Calu3 (cell line): Measurements from ENCODE around the gene RAPGEF6. TPM values are rescaled to one million over a fixed set of nuclear protein-coding genes. Genes with fewer than 3 reads are reported as not detected.

Experiments used
- BruUV-seq: library from RNA; stranded (reverse); fragments of 400-500 nt; replicated peaks from 2 replicates; lab custom pipeline; 2021; lab: Mats Ljungman, UMichigan
- CTCF ChIA-PET: fragments of 300-600 bp; sonication (Branson Sonifier 250); formaldehyde crosslinking; loops from one replicate; lab custom pipeline; 2022; ENCODE audit warnings: antibody characterized with exemption; lab: Charles Lee
- DNase-seq: peaks from one replicate; pipeline ENCODE4 v3.0.0; 2022
- H3K27ac Mint-ChIP-seq: one replicate; pipeline ENCODE4 v1.8.0; 2022; ENCODE audit warnings: mixed read lengths; ENCODE audit not compliant: unreplicated experiment
- H3K27me3 Mint-ChIP-seq: one replicate; pipeline ENCODE4 v1.8.0; 2022; ENCODE audit warnings: mixed read lengths; ENCODE audit not compliant: unreplicated experiment
- H3K36me3 Mint-ChIP-seq: one replicate; pipeline ENCODE4 v1.8.0; 2022; ENCODE audit warnings: mild to moderate bottlenecking, moderate library complexity, mixed read lengths; ENCODE audit not compliant: insufficient read depth, unreplicated experiment
- H3K4me1 Mint-ChIP-seq: one replicate; pipeline ENCODE4 v1.8.0; 2022; ENCODE audit warnings: mild to moderate bottlenecking, low read depth, mixed read lengths; ENCODE audit not compliant: unreplicated experiment
- H3K4me3 Mint-ChIP-seq: one replicate; pipeline ENCODE4 v1.8.0; 2022; ENCODE audit warnings: mild to moderate bottlenecking, low read depth, moderate library complexity, mixed read lengths; ENCODE audit not compliant: unreplicated experiment
- H3K9me3 Mint-ChIP-seq: one replicate; pipeline ENCODE4 v1.8.0; 2022; ENCODE audit warnings: low read depth, mixed read lengths; ENCODE audit not compliant: unreplicated experiment
- intact Hi-C: fragments of 100-400 bp; cut with micrococcal nuclease; formaldehyde crosslinking; loops from one replicate; pipeline ENCODE4 v1.10.0; 2022; ENCODE audit not compliant: unreplicated experiment
- total RNA-seq: library from RNA; stranded (reverse); gene quantifications from 2 replicates; pipeline ENCODE4 v1.2.3, GENCODE V29; 2022
- TF ChIP-seq, protein P1 (sequence below): fragments of 200-600 bp; IDR thresholded peaks from one replicate; pipeline ENCODE4 v1.8.0; 2022; ENCODE audit warnings: antibody characterized with exemption; ENCODE audit not compliant: unreplicated experiment

The RAPGEF6 gene
- total RNA-seq, 1 experiment from 2014 or later: 27.3 TPM

DNA sequence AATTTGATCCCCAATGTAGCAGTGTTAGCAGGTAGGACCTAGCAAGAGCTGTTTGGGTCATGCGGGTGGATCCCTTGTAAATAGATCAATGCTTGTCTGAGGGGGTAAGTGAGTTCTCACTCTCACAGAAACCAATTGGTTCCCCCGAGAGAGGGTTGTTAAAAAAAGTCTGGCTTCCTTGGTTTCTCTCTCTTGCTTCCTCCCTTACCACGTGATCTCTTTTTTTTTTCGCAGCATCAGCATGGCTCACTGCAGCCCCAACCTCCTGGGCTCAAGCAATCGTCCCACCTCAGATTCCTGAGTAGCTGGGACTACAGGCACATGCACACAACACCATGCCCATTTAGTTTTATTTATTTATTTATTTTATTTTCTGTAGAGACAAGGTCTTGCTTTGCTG is 26.4 kb downstream of the RAPGEF6 start:
- CTCF ChIA-PET: no interaction called here
- H3K4me3 Mint-ChIP-seq: no peak overlapping the region
- no peak overlapping the region for H3K27ac Mint-ChIP-seq
- no peak for DNase-seq
- peaks cover under 1% of the 10 kb centered on the region for H3K36me3 Mint-ChIP-seq
- H3K9me3 Mint-ChIP-seq: no peaks in the 10 kb centered on the region
- no peaks in the 10 kb centered on the region for H3K27me3 Mint-ChIP-seq
- H3K4me1 Mint-ChIP-seq: peaks cover 20% of the 10 kb centered on the region
- TF ChIP-seq, protein P1, sequence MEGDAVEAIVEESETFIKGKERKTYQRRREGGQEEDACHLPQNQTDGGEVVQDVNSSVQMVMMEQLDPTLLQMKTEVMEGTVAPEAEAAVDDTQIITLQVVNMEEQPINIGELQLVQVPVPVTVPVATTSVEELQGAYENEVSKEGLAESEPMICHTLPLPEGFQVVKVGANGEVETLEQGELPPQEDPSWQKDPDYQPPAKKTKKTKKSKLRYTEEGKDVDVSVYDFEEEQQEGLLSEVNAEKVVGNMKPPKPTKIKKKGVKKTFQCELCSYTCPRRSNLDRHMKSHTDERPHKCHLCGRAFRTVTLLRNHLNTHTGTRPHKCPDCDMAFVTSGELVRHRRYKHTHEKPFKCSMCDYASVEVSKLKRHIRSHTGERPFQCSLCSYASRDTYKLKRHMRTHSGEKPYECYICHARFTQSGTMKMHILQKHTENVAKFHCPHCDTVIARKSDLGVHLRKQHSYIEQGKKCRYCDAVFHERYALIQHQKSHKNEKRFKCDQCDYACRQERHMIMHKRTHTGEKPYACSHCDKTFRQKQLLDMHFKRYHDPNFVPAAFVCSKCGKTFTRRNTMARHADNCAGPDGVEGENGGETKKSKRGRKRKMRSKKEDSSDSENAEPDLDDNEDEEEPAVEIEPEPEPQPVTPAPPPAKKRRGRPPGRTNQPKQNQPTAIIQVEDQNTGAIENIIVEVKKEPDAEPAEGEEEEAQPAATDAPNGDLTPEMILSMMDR: no peak
- BruUV-seq: no TSS peak
- intact Hi-C loops: no loop called here

DNA sequence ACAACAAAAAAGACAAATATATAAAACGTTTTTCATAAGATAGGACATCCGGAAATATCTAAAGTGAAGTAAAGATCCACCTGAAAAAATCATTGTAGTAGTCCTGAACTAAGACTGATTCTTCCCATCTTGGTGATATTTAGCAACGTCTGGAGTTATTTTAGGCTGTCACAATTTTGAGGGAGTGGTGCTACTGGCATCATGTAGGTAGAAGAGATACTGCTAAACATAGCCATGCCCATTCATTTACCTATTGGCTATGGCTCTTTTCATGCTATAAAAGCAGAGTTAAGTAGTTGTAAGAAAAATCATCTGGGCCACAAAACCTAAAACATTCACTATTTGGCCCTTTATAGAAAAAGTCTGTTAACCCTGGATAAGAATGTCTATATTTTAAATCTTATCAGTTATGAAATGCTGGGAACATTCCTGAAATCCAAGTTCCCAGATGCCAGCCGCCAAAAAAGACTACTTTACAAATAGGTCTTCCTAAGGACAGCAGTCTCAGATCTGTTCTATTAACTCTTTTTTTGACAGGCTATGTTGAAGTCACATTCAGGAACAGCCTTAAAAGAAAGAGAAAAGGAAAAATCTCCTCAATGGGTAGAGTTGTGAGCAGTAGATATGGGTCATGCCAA is 27.0 kb downstream of the RAPGEF6 start:
- Mint-ChIP-seq H3K27me3 (no peaks in the 10 kb centered on the region), H3K9me3 (no peaks in the 10 kb centered on the region), H3K4me1 (peaks cover 20% of the 10 kb centered on the region), H3K27ac (no peak overlapping the region), H3K4me3 (no peak overlapping the region), H3K36me3 (no peaks in the 10 kb centered on the region)
- TF ChIP-seq, protein P1: no peak
- DNase-seq: no peak
- intact Hi-C loops: no loop called here
- CTCF ChIA-PET: no interaction called here
- BruUV-seq: no TSS peak

DNA sequence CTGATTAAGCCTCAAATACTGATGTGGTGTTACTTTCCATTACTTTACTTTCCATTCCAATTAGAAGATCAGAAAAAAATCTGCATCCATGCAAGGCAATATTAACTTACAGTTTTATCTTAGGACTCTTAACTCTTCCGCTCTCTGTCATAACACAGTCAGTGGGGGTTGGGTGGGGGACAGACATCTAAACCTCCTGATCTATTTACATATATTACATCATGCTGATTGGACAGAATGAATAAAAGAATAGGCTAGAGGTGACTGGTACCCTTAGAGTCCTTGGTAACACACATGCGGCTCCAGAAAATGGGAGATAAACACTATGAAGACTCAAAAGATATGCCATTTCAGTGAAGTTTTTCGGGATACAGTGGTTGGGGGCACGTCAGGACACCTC is 27.6 kb downstream of the RAPGEF6 start:
- intact Hi-C loops: no loop called here
- Mint-ChIP-seq H3K27ac (no peak overlapping the region), H3K4me3 (no peak overlapping the region), H3K9me3 (no peaks in the 10 kb centered on the region), H3K36me3 (no peaks in the 10 kb centered on the region), H3K27me3 (no peaks in the 10 kb centered on the region), H3K4me1 (peaks cover 20% of the 10 kb centered on the region)
- TF ChIP-seq, protein P1: no peak
- DNase-seq: no peak
- no TSS peak for BruUV-seq
- CTCF ChIA-PET: no interaction called here

DNA sequence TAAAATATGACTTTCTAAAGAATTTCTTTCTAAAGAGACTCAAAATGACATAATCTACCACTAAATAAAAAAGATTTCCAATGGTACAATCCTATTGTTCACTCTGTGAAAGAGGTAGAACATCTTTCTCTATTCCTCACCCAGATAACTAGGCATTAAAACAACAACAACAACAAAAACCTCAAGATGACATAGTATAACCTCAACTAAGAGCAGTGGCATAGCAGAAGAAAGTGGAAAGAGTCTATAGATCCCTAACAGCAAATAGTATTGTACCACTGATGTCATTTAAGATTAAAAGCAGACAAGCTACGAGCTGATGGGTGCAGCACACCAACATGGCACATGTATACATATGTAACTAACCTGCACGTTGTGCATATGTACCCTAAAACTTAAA is 29.9 kb downstream of the RAPGEF6 start:
- no peak overlapping the region for H3K4me3 Mint-ChIP-seq
- BruUV-seq: no TSS peak
- H3K4me1 Mint-ChIP-seq: peaks cover 7% of the 10 kb centered on the region
- TF ChIP-seq, protein P1: no peak
- no peaks in the 10 kb centered on the region for H3K9me3 Mint-ChIP-seq
- no peak for DNase-seq
- H3K36me3 Mint-ChIP-seq: peaks cover 11% of the 10 kb centered on the region
- no peaks in the 10 kb centered on the region for H3K27me3 Mint-ChIP-seq
- intact Hi-C loops: no loop called here
- CTCF ChIA-PET: no interaction called here
- H3K27ac Mint-ChIP-seq: no peak overlapping the region
